K562 (cell line): ENCODE measurements around the gene FRYL. TPM values are rescaled to one million over a fixed set of nuclear protein-coding genes. Genes with fewer than 3 reads are reported as not detected.

ENCODE experiments used
- ARNT ChIP-seq, 2 experiments: fragments of 450-650 bp; IDR thresholded peaks; 2 replicates each; pipeline ENCODE4 v1.6.1; 2016; ENCODE audit warnings: mild to moderate bottlenecking in 1 of 2
- MAZ ChIP-seq, 2 experiments: fragments of 450-650 bp in 1 of 2; sonication (generic) in 1 of 2; formaldehyde crosslinking; IDR thresholded peaks in 1 of 2; conservative IDR thresholded peaks in 1 of 2; 2 replicates each; pipeline versions ENCODE4 v1.4.0 to v1.5.0; 2020; ENCODE audit warnings: mild to moderate bottlenecking in 1 of 2, missing genetic modification reagents in 1 of 2
- OTX1 ChIP-seq: fragments of 450-650 bp; formaldehyde crosslinking; IDR thresholded peaks from 2 replicates; pipeline ENCODE4 v1.4.0; 2022; ENCODE audit warnings: mild to moderate bottlenecking
- PTBP1 ChIP-seq: fragments of 200-400 bp; formaldehyde crosslinking; IDR thresholded peaks from 2 replicates; pipeline ENCODE4 v1.6.1; 2017; ENCODE audit warnings: low read depth, low read length
- SRF ChIP-seq, 2 experiments: fragments of 250-450, 450-650 bp in 1 of 2; sonication (Bioruptor Pico) in 1 of 2; sonication (generic) in 1 of 2; formaldehyde crosslinking; IDR thresholded peaks; 2 replicates each; pipeline versions ENCODE4 v1.5.0 to v1.5.1; 2020 to 2022; ENCODE audit warnings: mild to moderate bottlenecking in 1 of 2, missing genetic modification reagents in 1 of 2
- ZBTB43 ChIP-seq: sonication (generic); formaldehyde crosslinking; IDR thresholded peaks from 2 replicates; pipeline ENCODE4 v1.8.0; 2023; ENCODE audit warnings: mild to moderate bottlenecking, missing genetic modification reagents
- ZNF311 ChIP-seq: fragments of 250-450 bp; sonication (Bioruptor Pico); IDR thresholded peaks from 2 replicates; pipeline ENCODE4 v1.4.0; 2020; ENCODE audit warnings: mild to moderate bottlenecking, moderate library complexity
- polyA plus RNA-seq, 8 experiments: library from polyadenylated mRNA; depleted of rRNA in 4 of 8; stranded (reverse) in 5 of 8; unstranded in 3 of 8; fragments of >200 nt; fragmentation: Nextera tagmentation in 2 of 8; fragmentation: Illumina TruSeq in 1 of 8; extraction: Ambion mirVana in 2 of 8; extraction: Trizol in 1 of 8; gene quantifications; 2 replicates each; pipeline versions ENCODE4 v1.2.1 to v1.2.3, GENCODE V29; 2011 to 2014; ENCODE audit warnings: inconsistent platforms in 1 of 8, missing spikeins in 1 of 8
- total RNA-seq, 7 experiments: library from RNA; depleted of rRNA in 6 of 7; stranded (reverse); fragments of >200 nt in 6 of 7; fragmentation: Illumina TruSeq in 2 of 7; extraction: Trizol in 2 of 7; gene quantifications; 2 replicates each; pipeline versions ENCODE4 v1.2.1 to v1.2.3, GENCODE V29; 2011 to 2021; ENCODE audit warnings: low replicate concordance in 1 of 7
- TF ChIP-seq, protein P1 (sequence below): fragments of 200-600 bp; sonication (generic); IDR thresholded peaks from one replicate; pipeline ENCODE4 v1.6.1; 2012; ENCODE audit warnings: mild to moderate bottlenecking, low read depth, low read length, inconsistent platforms
- TF ChIP-seq, protein P2 (sequence below): fragments of 450-650 bp; IDR thresholded peaks from 2 replicates; pipeline ENCODE4 v1.6.1; 2017; ENCODE audit warnings: antibody characterized with exemption, mild to moderate bottlenecking

Gene FRYL
- total and polyA plus RNA-seq, 9 of the 15 experiments (the other 6 are each of a cell fraction or from before 2014, with no cell fraction given): 7.2 to 34.9 (median 15.9) TPM

- no peak for TF ChIP-seq ZNF311 (CRISPR knock-in tag)
- no peak for TF ChIP-seq MAZ (CRISPR knock-in tag; conservative IDR thresholded peaks at IDR 0.05 in 1 of 2, IDR thresholded peaks at IDR 0.05 in 1 of 2)
- TF ChIP-seq, protein P1, sequence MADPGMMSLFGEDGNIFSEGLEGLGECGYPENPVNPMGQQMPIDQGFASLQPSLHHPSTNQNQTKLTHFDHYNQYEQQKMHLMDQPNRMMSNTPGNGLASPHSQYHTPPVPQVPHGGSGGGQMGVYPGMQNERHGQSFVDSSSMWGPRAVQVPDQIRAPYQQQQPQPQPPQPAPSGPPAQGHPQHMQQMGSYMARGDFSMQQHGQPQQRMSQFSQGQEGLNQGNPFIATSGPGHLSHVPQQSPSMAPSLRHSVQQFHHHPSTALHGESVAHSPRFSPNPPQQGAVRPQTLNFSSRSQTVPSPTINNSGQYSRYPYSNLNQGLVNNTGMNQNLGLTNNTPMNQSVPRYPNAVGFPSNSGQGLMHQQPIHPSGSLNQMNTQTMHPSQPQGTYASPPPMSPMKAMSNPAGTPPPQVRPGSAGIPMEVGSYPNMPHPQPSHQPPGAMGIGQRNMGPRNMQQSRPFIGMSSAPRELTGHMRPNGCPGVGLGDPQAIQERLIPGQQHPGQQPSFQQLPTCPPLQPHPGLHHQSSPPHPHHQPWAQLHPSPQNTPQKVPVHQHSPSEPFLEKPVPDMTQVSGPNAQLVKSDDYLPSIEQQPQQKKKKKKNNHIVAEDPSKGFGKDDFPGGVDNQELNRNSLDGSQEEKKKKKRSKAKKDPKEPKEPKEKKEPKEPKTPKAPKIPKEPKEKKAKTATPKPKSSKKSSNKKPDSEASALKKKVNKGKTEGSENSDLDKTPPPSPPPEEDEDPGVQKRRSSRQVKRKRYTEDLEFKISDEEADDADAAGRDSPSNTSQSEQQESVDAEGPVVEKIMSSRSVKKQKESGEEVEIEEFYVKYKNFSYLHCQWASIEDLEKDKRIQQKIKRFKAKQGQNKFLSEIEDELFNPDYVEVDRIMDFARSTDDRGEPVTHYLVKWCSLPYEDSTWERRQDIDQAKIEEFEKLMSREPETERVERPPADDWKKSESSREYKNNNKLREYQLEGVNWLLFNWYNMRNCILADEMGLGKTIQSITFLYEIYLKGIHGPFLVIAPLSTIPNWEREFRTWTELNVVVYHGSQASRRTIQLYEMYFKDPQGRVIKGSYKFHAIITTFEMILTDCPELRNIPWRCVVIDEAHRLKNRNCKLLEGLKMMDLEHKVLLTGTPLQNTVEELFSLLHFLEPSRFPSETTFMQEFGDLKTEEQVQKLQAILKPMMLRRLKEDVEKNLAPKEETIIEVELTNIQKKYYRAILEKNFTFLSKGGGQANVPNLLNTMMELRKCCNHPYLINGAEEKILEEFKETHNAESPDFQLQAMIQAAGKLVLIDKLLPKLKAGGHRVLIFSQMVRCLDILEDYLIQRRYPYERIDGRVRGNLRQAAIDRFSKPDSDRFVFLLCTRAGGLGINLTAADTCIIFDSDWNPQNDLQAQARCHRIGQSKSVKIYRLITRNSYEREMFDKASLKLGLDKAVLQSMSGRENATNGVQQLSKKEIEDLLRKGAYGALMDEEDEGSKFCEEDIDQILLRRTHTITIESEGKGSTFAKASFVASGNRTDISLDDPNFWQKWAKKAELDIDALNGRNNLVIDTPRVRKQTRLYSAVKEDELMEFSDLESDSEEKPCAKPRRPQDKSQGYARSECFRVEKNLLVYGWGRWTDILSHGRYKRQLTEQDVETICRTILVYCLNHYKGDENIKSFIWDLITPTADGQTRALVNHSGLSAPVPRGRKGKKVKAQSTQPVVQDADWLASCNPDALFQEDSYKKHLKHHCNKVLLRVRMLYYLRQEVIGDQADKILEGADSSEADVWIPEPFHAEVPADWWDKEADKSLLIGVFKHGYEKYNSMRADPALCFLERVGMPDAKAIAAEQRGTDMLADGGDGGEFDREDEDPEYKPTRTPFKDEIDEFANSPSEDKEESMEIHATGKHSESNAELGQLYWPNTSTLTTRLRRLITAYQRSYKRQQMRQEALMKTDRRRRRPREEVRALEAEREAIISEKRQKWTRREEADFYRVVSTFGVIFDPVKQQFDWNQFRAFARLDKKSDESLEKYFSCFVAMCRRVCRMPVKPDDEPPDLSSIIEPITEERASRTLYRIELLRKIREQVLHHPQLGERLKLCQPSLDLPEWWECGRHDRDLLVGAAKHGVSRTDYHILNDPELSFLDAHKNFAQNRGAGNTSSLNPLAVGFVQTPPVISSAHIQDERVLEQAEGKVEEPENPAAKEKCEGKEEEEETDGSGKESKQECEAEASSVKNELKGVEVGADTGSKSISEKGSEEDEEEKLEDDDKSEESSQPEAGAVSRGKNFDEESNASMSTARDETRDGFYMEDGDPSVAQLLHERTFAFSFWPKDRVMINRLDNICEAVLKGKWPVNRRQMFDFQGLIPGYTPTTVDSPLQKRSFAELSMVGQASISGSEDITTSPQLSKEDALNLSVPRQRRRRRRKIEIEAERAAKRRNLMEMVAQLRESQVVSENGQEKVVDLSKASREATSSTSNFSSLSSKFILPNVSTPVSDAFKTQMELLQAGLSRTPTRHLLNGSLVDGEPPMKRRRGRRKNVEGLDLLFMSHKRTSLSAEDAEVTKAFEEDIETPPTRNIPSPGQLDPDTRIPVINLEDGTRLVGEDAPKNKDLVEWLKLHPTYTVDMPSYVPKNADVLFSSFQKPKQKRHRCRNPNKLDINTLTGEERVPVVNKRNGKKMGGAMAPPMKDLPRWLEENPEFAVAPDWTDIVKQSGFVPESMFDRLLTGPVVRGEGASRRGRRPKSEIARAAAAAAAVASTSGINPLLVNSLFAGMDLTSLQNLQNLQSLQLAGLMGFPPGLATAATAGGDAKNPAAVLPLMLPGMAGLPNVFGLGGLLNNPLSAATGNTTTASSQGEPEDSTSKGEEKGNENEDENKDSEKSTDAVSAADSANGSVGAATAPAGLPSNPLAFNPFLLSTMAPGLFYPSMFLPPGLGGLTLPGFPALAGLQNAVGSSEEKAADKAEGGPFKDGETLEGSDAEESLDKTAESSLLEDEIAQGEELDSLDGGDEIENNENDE: no peak
- no peak for TF ChIP-seq PTBP1
- TF ChIP-seq ZBTB43: no peak
- no peak for TF ChIP-seq ARNT (IDR thresholded peaks at IDR 0.05)
- no peak for TF ChIP-seq OTX1 (CRISPR knock-in tag)
- TF ChIP-seq, protein P2, sequence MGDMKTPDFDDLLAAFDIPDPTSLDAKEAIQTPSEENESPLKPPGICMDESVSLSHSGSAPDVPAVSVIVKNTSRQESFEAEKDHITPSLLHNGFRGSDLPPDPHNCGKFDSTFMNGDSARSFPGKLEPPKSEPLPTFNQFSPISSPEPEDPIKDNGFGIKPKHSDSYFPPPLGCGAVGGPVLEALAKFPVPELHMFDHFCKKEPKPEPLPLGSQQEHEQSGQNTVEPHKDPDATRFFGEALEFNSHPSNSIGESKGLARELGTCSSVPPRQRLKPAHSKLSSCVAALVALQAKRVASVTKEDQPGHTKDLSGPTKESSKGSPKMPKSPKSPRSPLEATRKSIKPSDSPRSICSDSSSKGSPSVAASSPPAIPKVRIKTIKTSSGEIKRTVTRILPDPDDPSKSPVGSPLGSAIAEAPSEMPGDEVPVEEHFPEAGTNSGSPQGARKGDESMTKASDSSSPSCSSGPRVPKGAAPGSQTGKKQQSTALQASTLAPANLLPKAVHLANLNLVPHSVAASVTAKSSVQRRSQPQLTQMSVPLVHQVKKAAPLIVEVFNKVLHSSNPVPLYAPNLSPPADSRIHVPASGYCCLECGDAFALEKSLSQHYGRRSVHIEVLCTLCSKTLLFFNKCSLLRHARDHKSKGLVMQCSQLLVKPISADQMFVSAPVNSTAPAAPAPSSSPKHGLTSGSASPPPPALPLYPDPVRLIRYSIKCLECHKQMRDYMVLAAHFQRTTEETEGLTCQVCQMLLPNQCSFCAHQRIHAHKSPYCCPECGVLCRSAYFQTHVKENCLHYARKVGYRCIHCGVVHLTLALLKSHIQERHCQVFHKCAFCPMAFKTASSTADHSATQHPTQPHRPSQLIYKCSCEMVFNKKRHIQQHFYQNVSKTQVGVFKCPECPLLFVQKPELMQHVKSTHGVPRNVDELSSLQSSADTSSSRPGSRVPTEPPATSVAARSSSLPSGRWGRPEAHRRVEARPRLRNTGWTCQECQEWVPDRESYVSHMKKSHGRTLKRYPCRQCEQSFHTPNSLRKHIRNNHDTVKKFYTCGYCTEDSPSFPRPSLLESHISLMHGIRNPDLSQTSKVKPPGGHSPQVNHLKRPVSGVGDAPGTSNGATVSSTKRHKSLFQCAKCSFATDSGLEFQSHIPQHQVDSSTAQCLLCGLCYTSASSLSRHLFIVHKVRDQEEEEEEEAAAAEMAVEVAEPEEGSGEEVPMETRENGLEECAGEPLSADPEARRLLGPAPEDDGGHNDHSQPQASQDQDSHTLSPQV: no peak
- TF ChIP-seq SRF (CRISPR knock-in tag; IDR thresholded peaks at IDR 0.05): no peak
Observed at GRCh38 chr4:48779998-48780864, at the start of gene FRYL (continued).
